ENCODE results near the gene DOK6. TPM values are rescaled to one million over a fixed set of nuclear protein-coding genes. Genes with fewer than 3 reads are reported as not detected.

Gene DOK6
- total and polyA plus RNA-seq, 2 of the 13 experiments (the other 11 are each of a cell fraction or from before 2014, with no cell fraction given), result 17.0 to 17.2 TPM

DNA sequence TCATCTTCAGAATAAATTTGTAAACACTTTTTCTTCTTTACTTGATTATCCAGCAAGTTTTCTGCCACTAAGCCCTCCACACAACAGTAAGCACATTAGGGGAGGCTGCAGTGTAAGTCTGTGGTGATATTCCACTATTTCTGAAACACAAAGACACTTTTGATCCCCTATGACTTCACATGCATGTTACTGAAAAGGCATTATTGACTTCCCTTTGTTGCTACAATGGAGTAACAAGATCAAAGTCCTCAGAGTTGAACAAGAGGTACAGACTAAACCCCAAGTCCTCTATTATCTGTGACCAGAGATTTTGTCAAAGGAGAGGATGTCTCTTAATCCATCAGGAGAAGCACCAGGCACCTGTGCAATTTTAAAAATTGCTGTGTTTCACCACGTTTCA, 389.1 kb downstream of the DOK6 start (continued):
- TF ChIP-seq, protein P1, sequence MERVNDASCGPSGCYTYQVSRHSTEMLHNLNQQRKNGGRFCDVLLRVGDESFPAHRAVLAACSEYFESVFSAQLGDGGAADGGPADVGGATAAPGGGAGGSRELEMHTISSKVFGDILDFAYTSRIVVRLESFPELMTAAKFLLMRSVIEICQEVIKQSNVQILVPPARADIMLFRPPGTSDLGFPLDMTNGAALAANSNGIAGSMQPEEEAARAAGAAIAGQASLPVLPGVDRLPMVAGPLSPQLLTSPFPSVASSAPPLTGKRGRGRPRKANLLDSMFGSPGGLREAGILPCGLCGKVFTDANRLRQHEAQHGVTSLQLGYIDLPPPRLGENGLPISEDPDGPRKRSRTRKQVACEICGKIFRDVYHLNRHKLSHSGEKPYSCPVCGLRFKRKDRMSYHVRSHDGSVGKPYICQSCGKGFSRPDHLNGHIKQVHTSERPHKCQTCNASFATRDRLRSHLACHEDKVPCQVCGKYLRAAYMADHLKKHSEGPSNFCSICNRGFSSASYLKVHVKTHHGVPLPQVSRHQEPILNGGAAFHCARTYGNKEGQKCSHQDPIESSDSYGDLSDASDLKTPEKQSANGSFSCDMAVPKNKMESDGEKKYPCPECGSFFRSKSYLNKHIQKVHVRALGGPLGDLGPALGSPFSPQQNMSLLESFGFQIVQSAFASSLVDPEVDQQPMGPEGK (CRISPR knock-in tag; IDR thresholded peaks at IDR 0.05), result peak; percentile 54; the same call in 1 of the 2 replicates
- TF ChIP-seq ZNF547 (CRISPR knock-in tag; IDR thresholded peaks at IDR 0.05) (no peak), ISL2 (CRISPR knock-in tag; IDR thresholded peaks at IDR 0.05) (peak; percentile 82), FOXA3 (CRISPR knock-in tag; IDR thresholded peaks at IDR 0.05) (peak; percentile 94), ZFP41 (CRISPR knock-in tag; IDR thresholded peaks at IDR 0.05; ENCODE audit: borderline replicate concordance) (no peak), SALL1 (CRISPR knock-in tag; IDR thresholded peaks at IDR 0.05) (peak; percentile 38; the same call in 1 of the 2 replicates), HDAC1 (CRISPR knock-in tag; IDR thresholded peaks at IDR 0.05) (peak; percentile 46; the same call in 1 of the 2 replicates), ZNF12 (CRISPR knock-in tag; IDR thresholded peaks at IDR 0.05) (peak; percentile 79), NFYC (CRISPR knock-in tag; IDR thresholded peaks at IDR 0.05) (no peak), RCOR2 (CRISPR knock-in tag; IDR thresholded peaks at IDR 0.05) (peak; percentile 86), GPN1 (CRISPR knock-in tag; IDR thresholded peaks at IDR 0.05; ENCODE audit: borderline replicate concordance) (no peak), EED (CRISPR knock-in tag; IDR thresholded peaks at IDR 0.05) (no peak), SOX13 (IDR thresholded peaks at IDR 0.05) (peak; percentile 97), SOX13 (CRISPR knock-in tag; conservative IDR thresholded peaks at IDR 0.05 in 1 of 2, IDR thresholded peaks at IDR 0.05 in 1 of 2) (peak in 1 of 2 experiments; percentile 100; a peak in 2 of 4 replicates), FOXA1 (IDR thresholded peaks at IDR 0.05) (0 out of 2 replicates have a peak, but pooled peaks have one; percentile 43), FOXA1 (CRISPR knock-in tag; IDR thresholded peaks at IDR 0.05) (peak; percentile 89), TBX2 (CRISPR knock-in tag; IDR thresholded peaks at IDR 0.05; ENCODE audit: borderline replicate concordance) (0 out of 2 replicates have a peak, but pooled peaks have one; percentile 16)
- TF ChIP-seq, protein P2, sequence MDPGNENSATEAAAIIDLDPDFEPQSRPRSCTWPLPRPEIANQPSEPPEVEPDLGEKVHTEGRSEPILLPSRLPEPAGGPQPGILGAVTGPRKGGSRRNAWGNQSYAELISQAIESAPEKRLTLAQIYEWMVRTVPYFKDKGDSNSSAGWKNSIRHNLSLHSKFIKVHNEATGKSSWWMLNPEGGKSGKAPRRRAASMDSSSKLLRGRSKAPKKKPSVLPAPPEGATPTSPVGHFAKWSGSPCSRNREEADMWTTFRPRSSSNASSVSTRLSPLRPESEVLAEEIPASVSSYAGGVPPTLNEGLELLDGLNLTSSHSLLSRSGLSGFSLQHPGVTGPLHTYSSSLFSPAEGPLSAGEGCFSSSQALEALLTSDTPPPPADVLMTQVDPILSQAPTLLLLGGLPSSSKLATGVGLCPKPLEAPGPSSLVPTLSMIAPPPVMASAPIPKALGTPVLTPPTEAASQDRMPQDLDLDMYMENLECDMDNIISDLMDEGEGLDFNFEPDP (CRISPR knock-in tag; conservative IDR thresholded peaks at IDR 0.05), result no peak
- TF ChIP-seq, protein P3, sequence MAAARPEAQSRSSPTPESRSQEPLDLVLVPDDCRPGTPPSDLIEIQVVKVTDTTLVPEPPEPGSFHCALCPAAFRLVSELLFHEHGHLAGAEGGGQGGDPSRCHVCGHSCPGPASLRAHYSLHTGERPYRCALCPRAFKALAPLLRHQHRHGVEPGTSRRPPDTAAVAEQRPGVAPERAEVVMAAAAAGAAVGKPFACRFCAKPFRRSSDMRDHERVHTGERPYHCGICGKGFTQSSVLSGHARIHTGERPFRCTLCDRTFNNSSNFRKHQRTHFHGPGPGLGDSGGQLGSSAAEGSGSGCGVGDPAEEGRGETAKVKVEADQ (CRISPR knock-in tag; IDR thresholded peaks at IDR 0.05; ENCODE audit: borderline replicate concordance), result 0 out of 2 replicates have a peak, but pooled peaks have one; percentile 48
- TF ChIP-seq, protein P4, sequence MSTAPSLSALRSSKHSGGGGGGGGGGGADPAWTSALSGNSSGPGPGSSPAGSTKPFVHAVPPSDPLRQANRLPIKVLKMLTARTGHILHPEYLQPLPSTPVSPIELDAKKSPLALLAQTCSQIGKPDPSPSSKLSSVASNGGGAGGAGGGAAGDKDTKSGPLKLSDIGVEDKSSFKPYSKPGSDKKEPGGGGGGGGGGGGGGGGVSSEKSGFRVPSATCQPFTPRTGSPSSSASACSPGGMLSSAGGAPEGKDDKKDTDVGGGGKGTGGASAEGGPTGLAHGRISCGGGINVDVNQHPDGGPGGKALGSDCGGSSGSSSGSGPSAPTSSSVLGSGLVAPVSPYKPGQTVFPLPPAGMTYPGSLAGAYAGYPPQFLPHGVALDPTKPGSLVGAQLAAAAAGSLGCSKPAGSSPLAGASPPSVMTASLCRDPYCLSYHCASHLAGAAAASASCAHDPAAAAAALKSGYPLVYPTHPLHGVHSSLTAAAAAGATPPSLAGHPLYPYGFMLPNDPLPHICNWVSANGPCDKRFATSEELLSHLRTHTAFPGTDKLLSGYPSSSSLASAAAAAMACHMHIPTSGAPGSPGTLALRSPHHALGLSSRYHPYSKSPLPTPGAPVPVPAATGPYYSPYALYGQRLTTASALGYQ (CRISPR knock-in tag; IDR thresholded peaks at IDR 0.05), result peak; percentile 38; the same call in 1 of the 2 replicates
- TF ChIP-seq, protein P5, sequence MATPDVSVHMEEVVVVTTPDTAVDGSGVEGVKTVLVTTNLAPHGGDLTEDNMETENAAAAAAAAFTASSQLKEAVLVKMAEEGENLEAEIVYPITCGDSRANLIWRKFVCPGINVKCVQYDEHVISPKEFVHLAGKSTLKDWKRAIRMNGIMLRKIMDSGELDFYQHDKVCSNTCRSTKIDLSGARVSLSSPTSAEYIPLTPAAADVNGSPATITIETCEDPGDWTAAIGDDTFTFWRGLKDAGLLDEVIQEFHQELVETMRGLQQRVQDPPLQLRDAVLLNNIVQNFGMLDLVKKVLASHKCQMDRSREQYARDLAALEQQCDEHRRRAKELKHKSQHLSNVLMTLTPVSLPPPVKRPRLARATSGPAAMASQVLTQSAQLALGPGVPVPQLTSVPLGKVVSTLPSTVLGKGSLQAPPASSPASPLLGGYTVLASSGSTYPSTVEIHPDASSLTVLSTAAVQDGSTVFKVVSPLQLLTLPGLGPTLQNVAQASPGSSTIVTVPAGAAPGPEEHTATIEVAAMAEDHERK (CRISPR knock-in tag; IDR thresholded peaks at IDR 0.05; ENCODE audit: low read depth), result no peak
- TF ChIP-seq, protein P6, sequence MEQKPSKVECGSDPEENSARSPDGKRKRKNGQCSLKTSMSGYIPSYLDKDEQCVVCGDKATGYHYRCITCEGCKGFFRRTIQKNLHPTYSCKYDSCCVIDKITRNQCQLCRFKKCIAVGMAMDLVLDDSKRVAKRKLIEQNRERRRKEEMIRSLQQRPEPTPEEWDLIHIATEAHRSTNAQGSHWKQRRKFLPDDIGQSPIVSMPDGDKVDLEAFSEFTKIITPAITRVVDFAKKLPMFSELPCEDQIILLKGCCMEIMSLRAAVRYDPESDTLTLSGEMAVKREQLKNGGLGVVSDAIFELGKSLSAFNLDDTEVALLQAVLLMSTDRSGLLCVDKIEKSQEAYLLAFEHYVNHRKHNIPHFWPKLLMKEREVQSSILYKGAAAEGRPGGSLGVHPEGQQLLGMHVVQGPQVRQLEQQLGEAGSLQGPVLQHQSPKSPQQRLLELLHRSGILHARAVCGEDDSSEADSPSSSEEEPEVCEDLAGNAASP (CRISPR knock-in tag; IDR thresholded peaks at IDR 0.05; ENCODE audit: borderline replicate concordance), result peak; percentile 64; the same call in 1 of the 2 replicates
